Head of caudate nucleus (tissue), 42 donors: ENCODE data around the gene BCR.

Experiments
- DNase-seq, 42 donors: peaks; one replicate each; pipeline versions ENCODE4 v3.0.0 to v3.0.0-alpha.2; 2020 to 2021; ENCODE audit warnings: mixed read lengths in 7 of 42
- intact Hi-C: fragments of 100-400 bp; cut with DNase I; formaldehyde crosslinking; loops from one replicate; pipeline ENCODE4 v1.15.0; 2022

Gene BCR

DNA sequence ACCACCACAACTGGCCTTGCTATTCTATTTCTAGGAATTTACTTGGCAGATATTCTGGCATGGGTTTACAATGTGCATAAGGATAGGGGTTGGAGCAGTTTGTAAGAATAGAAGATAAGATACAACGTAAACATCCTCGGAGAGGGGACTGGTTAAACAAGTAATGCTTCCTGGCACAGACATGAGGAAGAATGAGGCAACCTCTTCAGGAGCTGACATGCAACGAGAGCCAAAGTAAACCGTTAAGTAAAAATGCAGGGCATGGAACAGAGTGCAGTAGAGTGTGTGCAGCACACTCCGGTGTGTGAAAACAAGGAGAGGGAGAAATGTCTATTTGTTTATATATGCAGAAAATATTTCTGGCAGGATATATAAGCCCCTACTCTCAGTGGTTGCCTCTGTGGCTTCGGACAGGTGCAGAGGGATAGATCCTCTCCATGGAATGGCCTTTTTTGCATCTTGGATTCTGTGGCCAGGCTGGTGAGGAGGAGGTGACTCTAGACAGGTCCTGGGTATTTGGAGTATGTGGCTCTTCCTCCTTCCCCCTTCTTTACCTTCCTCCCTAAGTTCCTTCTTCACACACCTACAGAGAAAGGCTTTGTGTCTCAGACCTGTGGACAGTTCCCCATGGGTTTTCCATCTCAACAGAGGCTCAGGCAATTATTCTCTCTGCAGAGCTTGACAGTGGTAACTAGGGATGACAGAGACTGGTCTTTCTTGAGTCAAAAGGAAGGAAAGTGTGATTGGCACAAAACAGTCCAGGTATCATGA lies 32.5 kb upstream of the BCR start:
- no peak for DNase-seq
- intact Hi-C loops = no loop called here

DNA sequence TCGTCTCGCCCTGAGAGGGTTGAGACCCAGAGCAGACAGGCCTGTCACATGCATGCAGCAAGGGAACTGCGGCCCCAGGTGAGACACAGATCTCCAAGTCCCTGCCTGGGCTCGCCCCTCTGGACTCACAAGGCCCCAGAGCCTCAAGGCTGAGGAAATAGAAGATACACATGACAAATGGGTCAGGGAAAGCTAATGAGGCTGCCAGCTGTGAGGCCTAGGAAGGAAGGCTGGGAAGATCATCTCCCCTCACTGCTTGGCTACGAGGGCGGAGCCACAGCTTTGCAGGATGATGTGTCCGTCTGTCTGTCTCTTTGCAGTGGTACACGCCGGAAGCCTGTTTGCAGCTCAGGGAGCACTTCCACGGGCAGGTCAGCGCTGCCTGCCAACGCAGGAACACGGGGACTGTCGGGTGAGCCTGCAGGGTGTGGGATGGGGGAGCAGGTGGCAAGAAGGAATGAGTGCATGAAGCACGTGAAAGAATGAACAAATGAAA lies 30.5 kb upstream of the BCR start:
- DNase-seq = no peak

DNA sequence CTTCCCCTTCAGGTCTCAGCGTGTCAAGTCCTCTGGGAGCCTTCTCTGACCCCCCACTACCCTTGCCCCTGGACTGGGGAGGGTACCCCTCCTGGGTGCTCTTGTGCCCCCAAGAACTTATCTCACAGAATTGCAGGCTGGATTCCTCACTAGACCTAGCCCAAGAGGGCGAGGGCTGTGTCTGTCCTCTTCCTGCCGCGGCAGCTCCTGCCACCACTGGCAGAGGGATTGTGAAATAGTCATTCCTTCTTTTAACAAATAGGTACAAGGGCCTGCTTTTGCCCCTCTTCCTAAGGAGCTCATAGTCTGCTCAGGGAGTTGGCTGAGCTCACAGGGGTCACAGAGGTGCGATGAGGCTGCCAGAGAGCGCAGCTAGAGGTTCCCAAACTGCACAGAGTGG lies 29.5 kb upstream of the BCR start:
- intact Hi-C loops = no loop called here
- DNase-seq = no peak

More for the DNA sequence above, 30.5 kb upstream of the BCR start:
- intact Hi-C loops = no loop called here

DNA sequence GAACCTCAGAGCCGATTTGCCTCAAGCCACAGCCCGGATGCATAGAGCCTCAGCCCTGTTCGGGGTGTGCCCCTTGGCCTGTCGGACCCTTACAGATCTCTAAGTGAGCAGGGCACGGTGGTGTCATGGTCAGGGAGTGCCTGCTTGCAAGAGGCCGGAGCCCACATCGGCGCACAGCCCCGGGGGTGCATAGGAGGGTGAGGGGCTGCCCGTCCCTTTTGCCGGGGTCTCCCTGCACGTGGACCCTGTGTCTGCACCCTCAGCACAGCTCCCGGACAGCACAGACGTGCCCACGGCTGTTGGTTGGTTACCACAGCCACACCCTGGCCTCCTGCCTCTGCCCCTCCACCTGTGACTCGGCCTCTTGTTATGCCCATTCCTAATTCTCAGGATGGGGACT lies 28.5 kb upstream of the BCR start:
- DNase-seq = no peak
- intact Hi-C loops = no loop called here

DNA sequence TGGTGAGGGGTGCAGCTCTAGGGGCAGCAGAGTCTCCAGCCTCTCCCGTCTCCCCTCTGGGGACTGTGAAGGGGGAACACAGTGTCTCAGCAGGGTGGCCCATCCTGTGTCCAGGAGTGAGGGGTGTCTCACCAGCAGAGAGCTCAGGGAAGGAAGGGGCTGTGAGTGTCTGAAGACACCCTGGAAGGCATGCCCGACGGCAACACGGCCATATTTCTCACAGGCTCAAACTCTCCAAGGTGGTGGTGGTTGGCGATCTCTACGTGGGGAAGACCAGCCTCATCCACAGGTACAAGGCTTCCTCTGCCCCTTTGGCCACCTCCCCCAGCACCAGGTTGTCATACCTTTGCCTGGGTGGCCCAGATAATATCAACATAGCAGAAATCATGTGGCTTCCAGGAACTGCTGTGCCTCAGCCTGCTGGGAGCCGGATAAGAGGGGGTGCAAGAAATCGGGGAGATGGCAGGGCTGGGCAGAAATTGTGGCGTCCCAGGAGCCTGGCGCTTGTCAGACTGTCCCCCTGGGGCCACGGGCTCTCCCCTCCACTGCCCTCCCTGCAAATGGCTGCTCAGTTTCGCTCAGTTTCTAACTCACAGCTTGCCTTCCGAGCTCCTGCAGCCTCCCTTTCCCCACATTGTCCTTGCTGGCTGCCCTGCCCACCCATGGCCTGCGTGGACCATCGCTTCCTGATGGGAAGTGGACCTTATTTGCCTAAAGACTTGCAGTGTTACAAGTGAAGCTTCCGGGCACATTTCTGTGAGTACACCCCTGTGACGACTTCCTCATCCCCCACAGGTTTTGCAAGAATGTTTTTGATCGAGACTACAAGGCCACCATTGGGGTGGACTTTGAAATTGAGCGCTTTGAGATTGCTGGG lies 27.8 kb upstream of the BCR start:
- no peak for DNase-seq
- intact Hi-C loops = no loop called here

DNA sequence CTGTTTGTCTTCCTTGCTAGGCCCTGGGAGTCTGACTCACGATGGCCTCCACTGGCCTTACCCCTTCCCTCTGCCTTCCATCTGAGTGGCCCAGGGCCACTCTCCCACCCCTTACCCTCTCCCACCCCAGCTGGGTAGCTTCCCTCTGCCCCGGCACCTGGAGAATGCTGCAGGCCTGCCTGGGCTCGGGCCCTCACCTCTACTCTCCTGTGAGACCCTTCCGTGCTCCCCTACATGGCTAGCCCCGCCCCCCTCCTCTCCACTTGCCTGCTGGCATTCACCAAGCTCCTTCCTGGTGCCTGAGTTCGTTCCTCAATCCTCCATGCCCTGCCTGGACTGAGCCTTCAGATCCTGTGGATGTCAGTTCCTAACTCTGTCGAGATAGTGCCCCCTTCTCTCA lies 26.3 kb upstream of the BCR start:
- no peak for DNase-seq
- intact Hi-C loops = no loop called here

DNA sequence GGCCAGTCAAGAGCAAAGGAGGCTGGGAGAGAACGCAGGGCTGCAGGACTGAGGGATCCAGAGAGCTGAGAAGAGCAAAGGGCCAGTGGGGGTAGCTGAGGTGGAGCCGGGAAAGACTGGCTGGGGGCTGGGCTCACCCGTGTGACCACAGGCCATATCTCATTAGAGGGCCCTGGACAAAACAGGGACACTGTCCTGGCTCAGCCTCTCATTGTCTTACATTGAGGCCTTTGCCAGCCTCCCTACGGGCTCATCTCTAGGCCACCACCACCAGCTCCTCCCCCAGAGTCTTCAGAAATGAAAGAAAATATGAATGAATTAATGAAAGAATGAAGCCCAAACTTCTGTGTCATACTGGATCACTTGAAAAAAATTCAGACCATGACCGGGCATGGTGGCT lies 25.8 kb upstream of the BCR start:
- intact Hi-C loops = no loop called here

DNA sequence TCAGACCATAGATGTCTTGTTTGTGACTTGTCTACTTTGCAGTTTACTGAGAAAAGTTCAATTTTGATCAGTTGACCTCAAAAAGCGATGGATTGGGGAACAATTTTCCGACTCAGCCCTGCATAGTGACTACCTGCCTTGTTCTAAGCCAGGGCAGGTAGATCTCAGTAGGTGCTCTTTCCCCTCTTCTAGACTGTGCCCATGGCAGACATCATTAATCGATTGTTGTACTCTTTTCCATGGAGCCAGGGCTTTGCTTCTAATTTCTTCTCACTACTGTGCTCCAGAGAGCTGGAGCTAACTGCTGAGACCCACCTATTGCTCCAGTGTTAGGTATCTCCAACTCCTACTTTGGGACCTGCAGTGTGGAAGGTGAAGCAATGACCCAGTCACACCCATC lies 25.2 kb upstream of the BCR start:
- intact Hi-C loops = no loop called here
- DNase-seq = no peak

More for the DNA sequence above, 25.8 kb upstream of the BCR start:
- DNase-seq = no peak

DNA sequence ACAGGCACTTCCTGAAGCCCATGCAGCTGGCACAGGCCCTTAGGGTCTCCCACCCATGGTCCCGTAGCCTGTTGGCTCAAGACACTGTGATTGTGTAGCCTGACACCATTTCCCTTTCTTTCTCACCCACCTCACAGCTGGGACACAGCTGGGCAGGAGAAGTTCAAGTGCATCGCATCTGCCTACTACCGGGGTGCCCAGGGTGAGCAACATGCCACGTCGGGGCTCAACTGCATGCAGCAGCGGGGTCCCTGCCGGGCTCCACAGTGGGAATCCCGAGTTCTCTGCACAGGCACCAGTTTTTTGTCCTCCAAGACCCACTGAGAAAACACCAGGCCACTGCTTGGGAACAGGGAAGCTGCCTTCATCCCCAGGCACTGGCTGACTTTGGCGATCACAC lies 24.5 kb upstream of the BCR start:
- no peak for DNase-seq
- intact Hi-C loops = no loop called here

DNA sequence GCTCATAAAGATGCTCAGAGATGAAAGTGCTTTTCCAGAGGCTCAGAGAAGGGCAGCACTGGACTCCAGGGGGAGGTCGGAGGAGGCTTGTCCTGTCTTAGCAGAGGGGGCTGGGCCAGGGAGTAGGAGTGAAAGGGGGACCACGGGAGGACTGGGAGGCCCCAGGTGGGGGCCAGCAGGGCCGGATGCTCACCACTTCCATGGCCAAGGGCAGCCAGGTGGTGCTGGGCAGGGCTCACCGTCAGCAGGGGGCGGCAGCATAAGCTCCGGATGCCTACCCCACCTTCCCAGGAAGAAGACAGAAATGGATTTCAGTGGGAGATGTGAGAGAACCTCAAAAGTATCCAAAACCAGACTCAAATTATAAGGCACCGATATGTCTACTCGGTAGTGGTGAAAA lies 24.0 kb upstream of the BCR start:
- intact Hi-C loops = no loop called here
- DNase-seq = no peak

DNA sequence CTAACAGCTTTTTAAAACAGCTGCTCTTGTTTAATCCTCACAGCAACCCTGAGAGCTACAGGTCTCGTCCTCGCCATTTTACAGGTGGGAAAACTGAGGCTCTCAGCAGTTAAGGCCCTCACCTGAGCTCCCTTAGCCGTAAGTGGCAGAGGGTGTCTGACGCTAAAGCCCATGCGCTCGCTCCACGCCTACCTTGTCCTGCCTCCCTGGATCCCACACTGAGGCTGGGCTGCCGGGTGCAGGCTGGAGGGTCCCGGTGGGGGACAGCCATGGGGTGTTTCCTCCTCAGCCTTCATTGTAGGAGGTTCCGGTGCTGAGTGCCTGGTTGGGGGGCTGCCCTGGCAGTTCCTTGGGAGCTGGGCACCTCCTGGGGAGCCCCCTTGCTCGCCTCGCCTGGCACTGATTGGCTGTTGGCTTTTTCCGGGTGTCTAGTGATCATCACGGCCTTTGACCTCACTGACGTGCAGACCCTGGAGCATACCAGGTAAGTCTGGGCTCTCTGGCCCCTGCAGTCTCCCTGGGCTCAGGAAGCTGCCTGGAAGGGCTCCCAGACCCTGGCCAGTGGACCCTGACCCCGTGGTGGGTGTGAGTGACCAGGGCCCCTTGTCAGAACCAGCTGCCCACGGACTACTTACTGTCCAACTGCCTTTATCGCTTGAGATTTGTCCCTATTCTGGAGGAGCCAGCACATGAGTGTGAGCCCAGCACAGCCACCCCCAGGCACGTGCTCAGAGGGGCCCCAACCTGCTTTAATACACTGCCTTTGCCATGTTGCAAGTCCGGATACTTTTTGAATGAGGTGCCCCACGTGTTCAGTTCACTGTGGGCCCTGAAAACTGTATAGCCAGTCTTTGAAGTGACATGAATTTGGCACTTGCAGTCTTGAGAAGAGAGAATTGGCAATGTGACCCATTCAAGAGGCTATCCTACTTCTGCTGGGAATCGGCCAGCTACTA lies 22.5 kb upstream of the BCR start:
- intact Hi-C loops = no loop called here
- no peak for DNase-seq

DNA sequence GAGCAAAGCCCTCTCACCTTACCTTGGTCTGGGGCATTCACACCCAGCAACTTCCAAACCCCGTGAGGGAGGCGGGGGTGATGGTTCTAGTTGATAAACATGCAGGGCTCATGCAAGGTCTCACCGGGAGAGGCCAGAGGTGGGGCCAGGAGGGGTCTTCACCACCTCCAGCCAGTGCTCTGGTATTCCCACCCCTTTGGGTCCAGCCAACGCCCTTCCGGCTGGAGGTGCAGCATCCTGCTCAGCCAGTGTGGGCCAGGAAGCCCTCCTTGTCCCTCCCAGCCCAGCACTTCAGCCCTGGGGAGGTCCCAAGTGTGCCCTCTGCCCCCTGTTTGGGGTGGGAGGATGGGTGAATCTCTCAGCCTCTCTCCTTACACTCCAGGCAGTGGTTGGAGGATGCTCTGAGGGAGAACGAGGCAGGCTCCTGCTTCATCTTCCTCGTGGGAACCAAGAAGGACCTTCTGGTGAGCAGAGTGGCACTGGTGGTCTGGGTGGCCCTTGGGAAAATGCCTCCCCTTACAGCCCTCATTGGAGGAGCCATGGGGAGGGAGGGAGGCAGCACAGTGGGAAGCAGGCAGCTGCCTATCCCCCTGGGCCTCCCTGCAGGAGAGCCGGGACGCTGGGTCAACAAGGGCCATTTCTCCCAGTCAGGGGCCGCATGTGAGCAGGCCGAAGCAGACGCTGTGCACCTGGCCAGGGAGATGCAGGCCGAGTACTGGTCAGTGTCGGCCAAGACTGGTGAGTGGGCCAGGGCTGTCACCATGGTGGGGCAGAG lies 21.6 kb upstream of the BCR start:
- DNase-seq = no peak
- intact Hi-C loops = no loop called here

DNA sequence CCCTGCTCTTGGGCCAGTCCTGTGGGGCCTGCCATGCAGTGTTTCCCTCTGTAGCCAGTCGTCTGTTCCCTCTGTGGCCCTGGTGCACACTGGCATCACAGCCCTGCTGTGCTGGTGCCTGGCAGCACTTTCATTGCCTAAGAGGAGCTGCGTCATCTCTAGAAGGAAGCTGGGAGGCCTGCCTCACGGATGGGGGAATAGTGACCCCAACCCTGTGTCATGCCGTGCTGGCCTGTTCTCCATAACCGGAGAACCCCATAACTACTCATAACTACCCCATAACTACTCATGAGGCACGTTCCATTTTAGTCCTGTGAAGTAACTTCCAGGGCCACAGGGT lies 21.0 kb upstream of the BCR start:
- no peak for DNase-seq
- intact Hi-C loops = no loop called here

DNA sequence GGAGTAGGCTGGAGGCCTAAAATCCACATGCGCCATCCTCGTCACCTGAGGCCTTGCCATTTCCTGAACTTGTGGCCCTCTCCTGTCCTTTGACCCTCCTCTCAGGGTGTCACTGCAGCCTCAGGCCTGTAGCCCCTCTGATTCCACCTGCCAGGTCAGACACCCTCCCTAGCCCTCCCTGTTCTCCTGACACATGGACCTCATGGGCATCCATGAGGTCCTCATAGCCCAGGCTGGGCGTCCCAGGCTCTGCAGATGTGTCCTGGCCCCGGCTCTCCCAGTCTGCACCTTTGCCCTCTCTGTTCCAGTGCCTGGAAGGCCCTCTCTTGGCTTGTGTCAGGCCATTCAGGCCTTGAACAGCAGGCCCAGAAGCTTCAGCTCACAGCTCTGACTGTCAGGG lies 19.3 kb upstream of the BCR start:
- no peak for DNase-seq
- intact Hi-C loops = no loop called here

DNA sequence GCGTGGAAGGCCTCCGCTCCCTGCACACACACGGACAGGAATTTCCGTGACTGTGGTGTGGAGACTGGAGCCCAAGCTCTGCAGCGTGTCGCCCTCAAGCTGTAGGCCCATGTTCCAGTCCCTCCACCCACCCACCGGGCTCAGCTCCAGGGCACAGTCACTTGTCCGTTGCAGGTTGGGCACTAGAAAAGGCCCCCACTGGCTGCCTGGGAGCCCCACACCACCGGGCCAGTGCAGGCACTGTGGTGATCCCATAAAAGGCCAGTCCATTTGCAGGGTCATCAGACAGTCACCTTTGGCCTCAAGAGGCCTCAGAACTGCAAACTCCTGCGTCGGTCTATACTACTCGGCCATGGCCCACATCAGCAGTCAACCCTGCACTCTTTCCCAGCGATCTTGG lies 18.7 kb upstream of the BCR start:
- intact Hi-C loops = no loop called here
- DNase-seq = no peak

DNA sequence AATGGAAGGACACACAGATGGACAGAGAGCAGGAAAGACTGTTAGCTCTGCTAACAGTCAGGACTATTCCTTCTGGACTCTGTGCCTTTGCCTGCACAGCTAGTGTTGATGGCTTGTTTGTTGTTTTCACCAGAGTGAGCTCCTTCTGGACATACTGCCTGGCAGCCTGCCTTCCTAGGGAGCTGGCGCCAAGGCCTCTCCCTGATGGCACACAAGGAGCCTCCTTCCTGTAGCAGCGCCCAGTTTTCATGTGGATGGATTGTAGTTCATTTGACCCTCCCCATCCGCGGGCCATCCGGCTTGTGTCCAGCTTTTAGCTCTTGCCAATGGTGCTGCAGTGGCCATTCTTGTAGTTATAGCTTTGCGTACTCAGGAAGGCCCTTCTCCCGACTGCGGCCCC lies 16.6 kb upstream of the BCR start:
- intact Hi-C loops = no loop called here
- DNase-seq = peak in 41 of 42 donors; percentile 46 to 88 (median 76)

DNA sequence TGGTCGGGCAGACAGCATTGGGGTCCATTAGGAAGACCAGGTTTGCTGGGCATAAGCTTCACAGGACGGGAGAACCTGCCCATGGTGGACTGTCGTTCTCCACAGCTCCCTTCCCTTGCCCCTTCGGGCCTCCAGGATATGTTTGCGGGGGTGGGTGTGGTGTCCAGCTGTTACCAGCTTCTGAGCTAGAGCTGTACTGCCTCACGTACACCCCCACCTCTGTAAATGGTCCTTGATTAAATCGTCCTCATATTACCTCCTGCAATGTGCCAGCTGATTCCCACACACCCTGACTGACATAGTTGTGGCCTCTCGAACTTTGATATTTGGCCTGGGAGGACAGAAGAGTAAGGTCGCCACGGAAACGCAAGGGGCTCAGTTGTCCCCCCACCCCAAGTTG lies 16.2 kb upstream of the BCR start:
- no peak for DNase-seq
- intact Hi-C loops = no loop called here

DNA sequence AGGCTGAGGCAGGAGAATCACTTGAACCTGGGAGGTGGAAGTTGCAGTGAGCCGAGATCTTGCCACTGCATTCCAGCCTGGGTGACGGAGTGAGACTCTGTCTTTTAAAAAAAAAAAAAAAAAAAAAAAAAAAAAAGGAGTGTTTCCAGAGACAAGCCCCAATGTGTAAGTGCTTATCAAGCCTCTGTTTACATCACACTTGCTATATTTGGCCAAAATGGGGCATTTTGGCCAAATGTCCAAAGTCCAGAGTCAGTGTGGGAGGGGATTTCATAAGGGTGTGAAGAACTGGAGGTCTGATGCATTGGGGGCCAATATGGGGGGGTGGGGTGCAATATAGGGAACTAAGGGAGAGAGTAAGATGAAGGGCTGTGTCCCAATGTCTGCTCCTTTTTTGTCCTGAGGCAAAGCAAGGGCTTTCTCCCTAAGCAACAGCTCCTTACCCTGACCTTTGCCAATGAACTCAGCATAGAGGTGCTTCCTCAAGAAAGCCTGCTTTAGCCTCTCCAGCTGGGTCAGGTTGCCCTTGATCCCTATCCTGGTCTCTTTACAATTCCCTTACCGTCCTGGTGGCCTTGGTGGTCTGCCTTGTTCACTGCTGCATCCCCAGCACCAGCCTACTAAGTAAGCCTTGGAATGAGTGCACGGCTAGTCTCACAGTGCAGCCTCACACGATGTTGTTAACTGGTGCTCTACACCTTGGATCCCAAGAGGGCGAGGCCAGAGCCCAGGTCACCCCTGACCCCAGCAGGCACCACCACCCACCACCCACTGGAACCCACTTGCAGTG lies 14.1 kb upstream of the BCR start:
- no peak for DNase-seq
- intact Hi-C loops = no loop called here
